GM23338 (cell line): ENCODE data around the gene GHRL.

Experiments used
- CREB1 ChIP-seq: fragments of 250-450 bp; sonication (Bioruptor Pico); IDR thresholded peaks from 2 replicates; pipeline ENCODE4 v1.5.0; 2020; ENCODE audit warnings: low read depth, mild to moderate bottlenecking, moderate library complexity
- TF ChIP-seq, protein P1 (sequence below), 2 experiments: fragments of 200-600 bp in 1 of 2; sonication (generic) in 1 of 2; conservative IDR thresholded peaks; 2 replicates each; pipeline versions ENCODE4 v1.5.1 to v1.6.1; 2016 to 2017; ENCODE audit warnings: antibody characterized with exemption in 2 of 2, low read depth in 2 of 2, mild to moderate bottlenecking in 2 of 2, moderate library complexity in 1 of 2

DNA sequence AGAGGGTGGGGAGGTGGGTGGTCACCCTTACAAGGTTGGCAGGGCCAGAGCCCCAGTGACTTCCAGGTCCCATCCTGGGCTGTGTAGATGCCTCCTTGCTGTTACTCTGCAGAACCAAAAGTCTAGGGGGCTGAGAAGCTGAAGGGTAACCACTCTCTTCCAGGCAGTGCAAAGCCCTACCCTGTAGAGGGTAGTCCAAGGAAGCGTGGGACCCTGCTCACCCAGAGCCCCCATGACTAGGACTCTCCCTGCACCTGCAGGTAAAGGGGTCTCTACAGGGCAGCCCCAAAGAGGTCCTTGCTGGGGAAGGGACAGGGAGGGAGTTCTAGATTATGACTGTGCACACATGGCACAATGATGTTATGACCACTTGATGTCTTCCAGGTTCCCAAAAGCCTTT lies 14.2 kb downstream of the GHRL start:
- TF ChIP-seq, protein P1, sequence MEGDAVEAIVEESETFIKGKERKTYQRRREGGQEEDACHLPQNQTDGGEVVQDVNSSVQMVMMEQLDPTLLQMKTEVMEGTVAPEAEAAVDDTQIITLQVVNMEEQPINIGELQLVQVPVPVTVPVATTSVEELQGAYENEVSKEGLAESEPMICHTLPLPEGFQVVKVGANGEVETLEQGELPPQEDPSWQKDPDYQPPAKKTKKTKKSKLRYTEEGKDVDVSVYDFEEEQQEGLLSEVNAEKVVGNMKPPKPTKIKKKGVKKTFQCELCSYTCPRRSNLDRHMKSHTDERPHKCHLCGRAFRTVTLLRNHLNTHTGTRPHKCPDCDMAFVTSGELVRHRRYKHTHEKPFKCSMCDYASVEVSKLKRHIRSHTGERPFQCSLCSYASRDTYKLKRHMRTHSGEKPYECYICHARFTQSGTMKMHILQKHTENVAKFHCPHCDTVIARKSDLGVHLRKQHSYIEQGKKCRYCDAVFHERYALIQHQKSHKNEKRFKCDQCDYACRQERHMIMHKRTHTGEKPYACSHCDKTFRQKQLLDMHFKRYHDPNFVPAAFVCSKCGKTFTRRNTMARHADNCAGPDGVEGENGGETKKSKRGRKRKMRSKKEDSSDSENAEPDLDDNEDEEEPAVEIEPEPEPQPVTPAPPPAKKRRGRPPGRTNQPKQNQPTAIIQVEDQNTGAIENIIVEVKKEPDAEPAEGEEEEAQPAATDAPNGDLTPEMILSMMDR (conservative IDR thresholded peaks at IDR 0.05; ENCODE audit: low read depth in 2 of 2): no peak
- TF ChIP-seq CREB1 (CRISPR knock-in tag): no peak
